HCT116 (cell line): Measurements from ENCODE around the gene RNU7-1. TPM values are rescaled to one million over a fixed set of nuclear protein-coding genes. Genes with fewer than 3 reads are reported as not detected.
A peak's percentile ranks its signal among the peaks of the same experiment; 100 is the strongest.

Experiments used
- ATAC-seq: fragments of 200-7000 bp; cut with Tn5 transposase; 2 replicates; pipeline ENCODE4 v1.9.1; 2020; ENCODE audit warnings: mild to moderate bottlenecking, moderate library complexity
- BruUV-seq: library from RNA; stranded (reverse); fragments of 400-500 nt; replicated peaks from 2 replicates; lab custom pipeline; 2021; lab: Mats Ljungman, UMichigan
- CTCF ChIA-PET: fragments of 300-600 bp; sonication (Branson Sonifier 250); formaldehyde crosslinking; loops from one replicate; lab custom pipeline; 2021; ENCODE audit warnings: antibody characterized with exemption; lab: Charles Lee
- POLR2A ChIA-PET: fragments of 300-600, 350-600 bp; sonication (Branson Sonifier 250); formaldehyde crosslinking; loops from one replicate; lab custom pipeline; 2021; ENCODE audit warnings: antibody characterized with exemption; lab: Charles Lee
- RAD21 ChIA-PET, 2 experiments: fragments of 300-600 bp; sonication (Branson Sonifier 250); formaldehyde crosslinking; loops; one replicate each; lab custom pipeline; 2023; ENCODE audit warnings: low total read pairs in 2 of 2; ENCODE audit not compliant: uncharacterized antibody in 2 of 2, unreplicated experiment in 2 of 2, low non-redundant PET in 1 of 2; lab: Charles Lee
- DNase-seq: peaks from one replicate; pipeline ENCODE4 v3.0.0-alpha.2; 2010; ENCODE audit warnings: low read depth, low spot score
- H2AFZ ChIP-seq: fragments of 200-600 bp; shearing (Covaris generic), sonication (generic); 2 replicates; pipeline ENCODE4 v1.6.1; 2017; ENCODE audit warnings: low read depth, mixed run types, mixed read lengths, antibody characterized with exemption, low read length; ENCODE audit not compliant: poor library complexity, severe bottlenecking
- H3K27ac ChIP-seq: 2 replicates; pipeline ENCODE4 v1.5.1; 2012; ENCODE audit warnings: low read depth, low read length
- H3K27me3 ChIP-seq: fragments of 200-600 bp; sonication (generic); 2 replicates; pipeline ENCODE4 v1.6.1; 2016; ENCODE audit warnings: mixed run types, low read length, mixed read lengths; ENCODE audit not compliant: insufficient read depth
- H3K36me3 ChIP-seq, 2 experiments: fragments of 200-500 bp in 1 of 2; fragments of 200-600 bp in 1 of 2; sonication (Bioruptor generic) in 1 of 2; sonication (generic) in 1 of 2; 2 replicates each; pipeline versions ENCODE4 v1.5.1 to v1.6.1; 2014 to 2016; ENCODE audit warnings: low read length in 2 of 2, inconsistent platforms in 1 of 2, mixed read lengths in 1 of 2, mixed run types in 1 of 2; ENCODE audit not compliant: insufficient read depth in 2 of 2, control insufficient read depth in 1 of 2
- H3K4me1 ChIP-seq, 2 experiments: fragments of 200-600 bp in 1 of 2; sonication (generic) in 1 of 2; 2 replicates each; pipeline versions ENCODE4 v1.5.1 to v1.6.1; 2012 to 2017; ENCODE audit warnings: low read length in 2 of 2, inconsistent platforms in 1 of 2, mild to moderate bottlenecking in 1 of 2, mixed read lengths in 1 of 2, mixed run types in 1 of 2, moderate library complexity in 1 of 2; ENCODE audit not compliant: insufficient read depth in 2 of 2, control insufficient read depth in 1 of 2
- H3K4me2 ChIP-seq: fragments of 200-600 bp; sonication (generic); 2 replicates; pipeline ENCODE4 v1.6.1; 2017; ENCODE audit warnings: mixed run types, low read length, mixed read lengths
- H3K4me3 ChIP-seq, 2 experiments: fragments of 200-600 bp in 1 of 2; sonication (generic) in 1 of 2; replicated peaks in 1 of 2; 2 replicates each; pipeline ENCODE4 v1.5.1; 2011 to 2016; ENCODE audit warnings: low read length in 2 of 2, control low read depth in 1 of 2, low read depth in 1 of 2, mild to moderate bottlenecking in 1 of 2, mixed read lengths in 1 of 2, mixed run types in 1 of 2
- H3K79me2 ChIP-seq: fragments of 200-600 bp; sonication (generic); 2 replicates; pipeline ENCODE4 v1.6.1; 2017; ENCODE audit warnings: mild to moderate bottlenecking, mixed run types, low read length, moderate library complexity, mixed read lengths; ENCODE audit not compliant: insufficient read depth
- H3K9ac ChIP-seq: fragments of 200-600 bp; sonication (generic); 2 replicates; pipeline ENCODE4 v1.6.1; 2016; ENCODE audit warnings: low read length, mixed read lengths
- H3K9me2 ChIP-seq: fragments of 200-600 bp; sonication (generic), shearing (Covaris generic); 2 replicates; pipeline ENCODE4 v1.6.1; 2017; ENCODE audit warnings: mixed run types, mild to moderate bottlenecking, moderate library complexity; ENCODE audit not compliant: insufficient read depth
- H3K9me3 ChIP-seq, 2 experiments: fragments of 200-500 bp in 1 of 2; fragments of 200-600 bp in 1 of 2; sonication (Bioruptor generic) in 1 of 2; sonication (generic) in 1 of 2; 2 replicates each; pipeline ENCODE4 v1.6.1; 2014 to 2017; ENCODE audit warnings: low read length in 2 of 2, mixed read lengths in 2 of 2, inconsistent platforms in 1 of 2, low read depth in 1 of 2, mild to moderate bottlenecking in 1 of 2, mixed run types in 1 of 2, moderate library complexity in 1 of 2; ENCODE audit not compliant: control insufficient read depth in 1 of 2, insufficient read depth in 1 of 2
- H4K20me1 ChIP-seq: fragments of 200-600 bp; sonication (generic), shearing (Covaris generic); 2 replicates; pipeline ENCODE4 v1.6.1; 2017; ENCODE audit warnings: mixed run types, mild to moderate bottlenecking, moderate library complexity; ENCODE audit not compliant: insufficient read depth
- CEBPB ChIP-seq: IDR thresholded peaks from 2 replicates; pipeline ENCODE4 v1.6.1; 2012; ENCODE audit warnings: low read depth
- CTCF ChIP-seq, 3 experiments: fragments of 200-600 bp in 1 of 3; sonication (generic) in 1 of 3; IDR thresholded peaks in 2 of 3; conservative IDR thresholded peaks in 1 of 3; 2 replicates each; pipeline ENCODE4 v1.5.1; 2012 to 2017; ENCODE audit warnings: low read depth in 2 of 3, low read length in 2 of 3, antibody characterized with exemption in 1 of 3, borderline replicate concordance in 1 of 3, control low read depth in 1 of 3, mild to moderate bottlenecking in 1 of 3, mixed read lengths in 1 of 3, mixed run types in 1 of 3, moderate library complexity in 1 of 3; ENCODE audit not compliant: insufficient read depth in 1 of 3
- EGR1 ChIP-seq: IDR thresholded peaks from 2 replicates; pipeline ENCODE4 v1.6.1; 2012; ENCODE audit warnings: low read depth
- ELF1 ChIP-seq: IDR thresholded peaks from 2 replicates; pipeline ENCODE4 v1.6.1; 2012; ENCODE audit warnings: low read depth, borderline replicate concordance
- EZH2 ChIP-seq: fragments of 200-600 bp; sonication (generic); IDR thresholded peaks from 2 replicates; pipeline ENCODE4 v1.6.1; 2017; ENCODE audit warnings: antibody characterized with exemption, mixed run types
- EZH2phosphoT487 ChIP-seq: fragments of 200-600 bp; IDR thresholded peaks from 2 replicates; pipeline ENCODE4 v1.6.1; 2018; ENCODE audit warnings: antibody characterized with exemption, borderline replicate concordance
- FOSL1 ChIP-seq: IDR thresholded peaks from 2 replicates; pipeline ENCODE4 v1.6.1; 2012; ENCODE audit warnings: low read depth
- POLR2A ChIP-seq: IDR thresholded peaks from 2 replicates; pipeline ENCODE4 v1.7.0; 2011; ENCODE audit warnings: borderline replicate concordance; ENCODE audit not compliant: insufficient read depth, insufficient read length; ENCODE audit errors: extremely low read depth
- POLR2AphosphoS5 ChIP-seq: IDR thresholded peaks from 2 replicates; pipeline ENCODE4 v1.6.1; 2011; ENCODE audit warnings: mild to moderate bottlenecking, low read depth, low read length, moderate library complexity
- SIN3A ChIP-seq: IDR thresholded peaks from 2 replicates; pipeline ENCODE4 v1.6.1; 2012; ENCODE audit warnings: low read depth
- SP1 ChIP-seq: IDR thresholded peaks from 2 replicates; pipeline ENCODE4 v1.6.1; 2012; ENCODE audit warnings: low read depth
- SRF ChIP-seq: IDR thresholded peaks from 2 replicates; pipeline ENCODE4 v1.6.1; 2012; ENCODE audit warnings: low read depth
- TCF7L2 ChIP-seq: IDR thresholded peaks from 2 replicates; pipeline ENCODE4 v1.7.0; 2011; ENCODE audit warnings: borderline replicate concordance, inconsistent platforms; ENCODE audit not compliant: insufficient read depth, insufficient read length; ENCODE audit errors: extremely low read depth
- YY1 ChIP-seq: IDR thresholded peaks from 2 replicates; pipeline ENCODE4 v1.6.1; 2011; ENCODE audit warnings: low read length, low read depth, moderate library complexity, mild to moderate bottlenecking; ENCODE audit not compliant: insufficient replicate concordance; ENCODE audit errors: extremely low read depth
- ZNF274 ChIP-seq: fragments of 200-500 bp; sonication (Bioruptor generic); IDR thresholded peaks from 2 replicates; pipeline ENCODE4 v1.6.1; 2014; ENCODE audit warnings: mild to moderate bottlenecking, low read depth, low read length, inconsistent platforms
- intact Hi-C: fragments of 100-400 bp; cut with micrococcal nuclease; formaldehyde crosslinking; loops from 2 replicates; pipeline ENCODE4 v1.10.0; 2022
- total RNA-seq: library from RNA; stranded (reverse); gene quantifications from one replicate; pipeline ENCODE4 v1.2.1, GENCODE V29; 2021; ENCODE audit not compliant: unreplicated experiment
- TF ChIP-seq, protein P1 (sequence below): IDR thresholded peaks from 2 replicates; pipeline ENCODE4 v1.6.1; 2011; ENCODE audit warnings: mild to moderate bottlenecking, low read length, moderate library complexity; ENCODE audit not compliant: insufficient replicate concordance; ENCODE audit errors: extremely low read depth
- TF ChIP-seq, protein P2 (sequence below): IDR thresholded peaks from 2 replicates; pipeline ENCODE4 v1.6.1; 2012

The RNU7-1 gene
- total RNA-seq, 1 experiment from 2014 or later, result not detected

- Histone ChIP-seq H2AFZ (no peak overlapping the region), H3K9ac (peak overlapping the region; percentile 88), H4K20me1 (no peaks in the 10 kb centered on the region), H3K36me3 (no peaks in the 10 kb centered on the region; a peak in 1 of 4 replicates), H3K4me3 (peak overlapping the region; percentile 71 to 78), H3K79me2 (peaks cover 16% of the 10 kb centered on the region), H3K27me3 (no peaks in the 10 kb centered on the region), H3K27ac (peak overlapping the region; percentile 99), H3K4me2 (peak overlapping the region; percentile 92), H3K4me1 (peaks cover 29 to 76% of the 10 kb centered on the region in 2 experiments), H3K9me3 (no peaks in the 10 kb centered on the region), H3K9me2 (no peaks in the 10 kb centered on the region)
- no TSS peak for BruUV-seq
- RAD21 ChIA-PET, result interaction anchor here (0.9 to 2.8 kb wide), 9 partner anchors 16 to 198 kb away, joined by 3 to 22 read pairs (median 4); partner anchors contain the start of gene C1RL (in 2 of the 2)
- DNase-seq, result peak; percentile 96
- intact Hi-C loops, result loop anchor here (1.0 to 10.0 kb wide), 3 partner anchors 15 to 691 kb away; no protein-coding TSS in a partner anchor
- CTCF ChIA-PET, result interaction anchor here (0.6 to 6.1 kb wide), 12 partner anchors 8 to 199 kb away, joined by 3 to 101 read pairs (median 7); partner anchors contain the start of genes C1RL, LPCAT3 and SPSB2
- POLR2A ChIA-PET, result interaction anchor here (0.6 to 7.7 kb wide), 18 partner anchors 9 to 691 kb away, joined by 3 to 269 read pairs (median 8); partner anchors contain the start of genes ATN1, C1RL, CDCA3 and SPSB2
- ATAC-seq, result peak; percentile 77
- TF ChIP-seq TCF7L2 (peak; percentile 33), SIN3A (no peak), SRF (no peak), YY1 (peak; percentile 22), ELF1 (no peak), EZH2 (no peak), POLR2A (peak; percentile 95), CEBPB (no peak), POLR2AphosphoS5 (peak; percentile 96), SP1 (no peak), FOSL1 (no peak), EZH2phosphoT487 (no peak), ZNF274 (no peak), EGR1 (no peak), CTCF (IDR thresholded peaks at IDR 0.05 in 2 of 3, conservative IDR thresholded peaks at IDR 0.05 in 1 of 3; ENCODE audit: borderline replicate concordance in 1 of 3, insufficient read depth in 1 of 3, low read depth in 2 of 3, low read length in 2 of 3) (no peak)
- TF ChIP-seq, protein P1, sequence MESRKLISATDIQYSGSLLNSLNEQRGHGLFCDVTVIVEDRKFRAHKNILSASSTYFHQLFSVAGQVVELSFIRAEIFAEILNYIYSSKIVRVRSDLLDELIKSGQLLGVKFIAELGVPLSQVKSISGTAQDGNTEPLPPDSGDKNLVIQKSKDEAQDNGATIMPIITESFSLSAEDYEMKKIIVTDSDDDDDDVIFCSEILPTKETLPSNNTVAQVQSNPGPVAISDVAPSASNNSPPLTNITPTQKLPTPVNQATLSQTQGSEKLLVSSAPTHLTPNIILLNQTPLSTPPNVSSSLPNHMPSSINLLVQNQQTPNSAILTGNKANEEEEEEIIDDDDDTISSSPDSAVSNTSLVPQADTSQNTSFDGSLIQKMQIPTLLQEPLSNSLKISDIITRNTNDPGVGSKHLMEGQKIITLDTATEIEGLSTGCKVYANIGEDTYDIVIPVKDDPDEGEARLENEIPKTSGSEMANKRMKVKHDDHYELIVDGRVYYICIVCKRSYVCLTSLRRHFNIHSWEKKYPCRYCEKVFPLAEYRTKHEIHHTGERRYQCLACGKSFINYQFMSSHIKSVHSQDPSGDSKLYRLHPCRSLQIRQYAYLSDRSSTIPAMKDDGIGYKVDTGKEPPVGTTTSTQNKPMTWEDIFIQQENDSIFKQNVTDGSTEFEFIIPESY, result no peak
- TF ChIP-seq, protein P2, sequence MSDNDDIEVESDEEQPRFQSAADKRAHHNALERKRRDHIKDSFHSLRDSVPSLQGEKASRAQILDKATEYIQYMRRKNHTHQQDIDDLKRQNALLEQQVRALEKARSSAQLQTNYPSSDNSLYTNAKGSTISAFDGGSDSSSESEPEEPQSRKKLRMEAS, result no peak
These were observed 2.7 kb downstream of the RNU7-1 start for GRCh38 chr12:6946033-6946919.
